ENCODE measurements around the gene PTPN14. TPM values are rescaled to one million over a fixed set of nuclear protein-coding genes. Genes with fewer than 3 reads are reported as not detected.

PTPN14 gene
- total and polyA plus RNA-seq, 2 donors: 1.3 to 4.3 TPM

DNA sequence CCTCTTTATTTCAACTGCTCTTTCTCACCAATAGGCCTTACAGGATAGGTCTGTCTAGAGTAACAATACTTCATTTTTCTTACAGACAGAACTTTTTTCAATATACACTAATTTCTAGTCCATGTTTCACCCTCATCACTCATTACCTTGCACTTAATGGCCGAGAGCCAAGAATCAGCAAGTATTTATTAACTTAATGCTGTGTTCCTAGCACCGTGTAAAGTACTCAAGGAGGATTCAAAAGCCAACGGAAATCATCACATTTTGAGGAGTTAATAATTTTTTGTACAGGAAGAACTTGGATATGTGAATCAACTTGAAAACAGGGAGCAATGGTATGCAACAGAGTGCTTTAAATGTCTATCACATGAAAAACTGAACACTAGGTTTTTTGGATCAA, 102.0 kb downstream of the PTPN14 start:
- no peak overlapping the region for H3K27ac ChIP-seq (ENCODE audit: low read depth in 1 of 2, low read length in 1 of 2)
- H3K27me3 ChIP-seq (ENCODE audit: control insufficient read depth in 2 of 2, insufficient read depth in 1 of 2, low read length in 1 of 2): no peaks in the 10 kb centered on the region
- 98% methylated on average over 3 of the region's 3 CpGs for WGBS
- no peak for DNase-seq (ENCODE audit: low read depth in 6 of 9, low spot score in 9 of 9)
- no peaks in the 10 kb centered on the region for H3K9me3 ChIP-seq (ENCODE audit: control insufficient read depth in 2 of 2, insufficient read depth in 1 of 2, low read length in 1 of 2)
- H3K4me1 ChIP-seq (ENCODE audit: control insufficient read depth in 2 of 2, insufficient read depth in 2 of 2, low read length in 2 of 2): peaks cover 0 to 5% of the 10 kb centered on the region in 2 donors
- no peak overlapping the region for H3K4me3 ChIP-seq (ENCODE audit: low read length in 2 of 2)
- H3K36me3 ChIP-seq (ENCODE audit: control insufficient read depth in 2 of 2, insufficient read depth in 2 of 2, low read length in 1 of 2): no peaks in the 10 kb centered on the region

DNA sequence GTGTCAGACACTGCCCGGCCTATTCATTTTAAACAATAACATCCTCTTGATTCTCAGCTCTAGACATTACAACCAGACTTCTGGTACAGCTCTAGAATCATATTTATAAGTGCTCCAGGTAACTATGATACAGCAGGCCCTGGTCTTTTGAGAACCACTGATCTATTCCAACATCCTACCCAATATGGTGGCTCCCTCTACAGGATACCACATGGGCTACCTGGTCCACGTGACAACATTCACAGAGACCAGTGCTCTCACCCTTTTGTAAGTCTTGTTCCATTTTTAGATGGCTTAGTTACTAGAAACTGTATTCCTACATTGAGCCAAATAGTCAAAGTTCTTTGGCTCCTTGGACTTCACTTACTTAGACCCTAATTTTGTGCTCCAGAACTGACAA, 102.9 kb downstream of the PTPN14 start:
- Histone ChIP-seq H3K4me3 (ENCODE audit: low read length in 2 of 2) (no peak overlapping the region), H3K9me3 (ENCODE audit: control insufficient read depth in 2 of 2, insufficient read depth in 1 of 2, low read length in 1 of 2) (no peaks in the 10 kb centered on the region), H3K4me1 (ENCODE audit: control insufficient read depth in 2 of 2, insufficient read depth in 2 of 2, low read length in 2 of 2) (peaks cover 0 to 5% of the 10 kb centered on the region in 2 donors), H3K27me3 (ENCODE audit: control insufficient read depth in 2 of 2, insufficient read depth in 1 of 2, low read length in 1 of 2) (no peaks in the 10 kb centered on the region), H3K27ac (ENCODE audit: low read depth in 1 of 2, low read length in 1 of 2) (no peak overlapping the region), H3K36me3 (ENCODE audit: control insufficient read depth in 2 of 2, insufficient read depth in 2 of 2, low read length in 1 of 2) (no peaks in the 10 kb centered on the region)
- WGBS: over 99% methylated on average over 2 of the region's 2 CpGs
- DNase-seq (ENCODE audit: low read depth in 6 of 9, low spot score in 9 of 9): no peak

DNA sequence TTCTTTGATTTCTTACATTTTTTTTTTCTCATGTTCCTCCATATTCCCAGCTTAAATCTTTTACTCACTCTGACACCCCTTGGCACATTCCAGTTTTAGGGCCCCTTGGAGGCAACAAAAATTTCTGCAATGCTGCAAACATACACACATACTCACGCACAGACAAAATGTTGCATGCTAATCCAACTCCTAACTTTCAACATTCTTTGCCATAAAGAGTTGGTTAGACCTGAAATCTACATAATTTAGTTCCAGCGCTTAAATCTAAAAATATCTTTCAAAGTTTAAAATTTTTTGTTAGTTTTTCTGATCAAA, 103.9 kb downstream of the PTPN14 start:
- 98% methylated on average over 2 of the region's 2 CpGs for WGBS

DNA sequence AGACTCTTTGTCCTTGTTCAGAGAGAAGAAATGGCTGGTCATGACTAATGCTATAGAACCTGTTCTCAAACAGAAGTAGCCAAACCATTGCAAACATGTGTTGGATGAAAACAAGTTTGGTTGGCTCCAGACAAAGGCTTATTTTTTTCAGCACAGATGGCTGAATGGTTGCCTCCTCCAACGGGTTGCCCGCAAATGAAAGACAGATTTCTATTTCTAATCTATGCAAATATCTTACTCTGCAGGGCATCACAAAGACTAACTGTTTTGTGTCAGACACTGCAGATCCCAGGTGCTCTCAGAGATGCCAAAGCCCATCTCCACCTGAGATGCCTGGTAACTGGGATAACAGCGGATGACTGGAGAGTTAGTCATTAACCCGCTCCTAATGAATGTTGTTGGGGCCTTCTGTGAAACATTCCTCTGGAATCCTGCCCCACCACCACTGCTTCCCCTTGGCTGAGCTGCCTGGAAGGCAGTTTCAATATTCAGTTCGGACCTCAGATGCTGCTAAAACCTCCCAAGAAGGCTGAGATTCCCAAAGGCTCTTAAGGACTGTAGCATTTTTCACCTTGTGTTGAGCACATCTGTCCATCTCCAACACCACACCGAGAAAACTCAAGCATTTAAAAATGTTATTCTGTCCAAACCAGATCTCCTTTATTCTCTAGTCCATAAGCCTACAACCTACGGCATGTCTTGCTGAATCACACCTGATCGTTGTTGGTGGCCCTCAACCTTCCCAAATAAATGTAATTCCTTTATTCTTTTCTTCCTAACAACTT, 104.4 kb downstream of the PTPN14 start:
- Histone ChIP-seq H3K4me1 (ENCODE audit: control insufficient read depth in 2 of 2, insufficient read depth in 2 of 2, low read length in 2 of 2) (peaks cover 0 to 5% of the 10 kb centered on the region in 2 donors), H3K4me3 (ENCODE audit: low read length in 2 of 2) (no peak overlapping the region), H3K27ac (ENCODE audit: low read depth in 1 of 2, low read length in 1 of 2) (peak overlapping the region in 1 of 2 donors; percentile 10), H3K9me3 (ENCODE audit: control insufficient read depth in 2 of 2, insufficient read depth in 1 of 2, low read length in 1 of 2) (no peaks in the 10 kb centered on the region), H3K27me3 (ENCODE audit: control insufficient read depth in 2 of 2, insufficient read depth in 1 of 2, low read length in 1 of 2) (no peaks in the 10 kb centered on the region), H3K36me3 (ENCODE audit: control insufficient read depth in 2 of 2, insufficient read depth in 2 of 2, low read length in 1 of 2) (no peaks in the 10 kb centered on the region)
- WGBS: 91% methylated on average over 8 of the region's 8 CpGs
- no peak for DNase-seq (ENCODE audit: low read depth in 6 of 9, low spot score in 9 of 9)

More for the DNA sequence above, 103.9 kb downstream of the PTPN14 start:
- no peak for DNase-seq (ENCODE audit: low read depth in 6 of 9, low spot score in 9 of 9)
- no peak overlapping the region for H3K4me3 ChIP-seq (ENCODE audit: low read length in 2 of 2)
- no peaks in the 10 kb centered on the region for H3K9me3 ChIP-seq (ENCODE audit: control insufficient read depth in 2 of 2, insufficient read depth in 1 of 2, low read length in 1 of 2)
- H3K27ac ChIP-seq (ENCODE audit: low read depth in 1 of 2, low read length in 1 of 2): no peak overlapping the region
- no peaks in the 10 kb centered on the region for H3K36me3 ChIP-seq (ENCODE audit: control insufficient read depth in 2 of 2, insufficient read depth in 2 of 2, low read length in 1 of 2)
- H3K27me3 ChIP-seq (ENCODE audit: control insufficient read depth in 2 of 2, insufficient read depth in 1 of 2, low read length in 1 of 2): no peaks in the 10 kb centered on the region
- H3K4me1 ChIP-seq (ENCODE audit: control insufficient read depth in 2 of 2, insufficient read depth in 2 of 2, low read length in 2 of 2): peaks cover 0 to 5% of the 10 kb centered on the region in 2 donors

DNA sequence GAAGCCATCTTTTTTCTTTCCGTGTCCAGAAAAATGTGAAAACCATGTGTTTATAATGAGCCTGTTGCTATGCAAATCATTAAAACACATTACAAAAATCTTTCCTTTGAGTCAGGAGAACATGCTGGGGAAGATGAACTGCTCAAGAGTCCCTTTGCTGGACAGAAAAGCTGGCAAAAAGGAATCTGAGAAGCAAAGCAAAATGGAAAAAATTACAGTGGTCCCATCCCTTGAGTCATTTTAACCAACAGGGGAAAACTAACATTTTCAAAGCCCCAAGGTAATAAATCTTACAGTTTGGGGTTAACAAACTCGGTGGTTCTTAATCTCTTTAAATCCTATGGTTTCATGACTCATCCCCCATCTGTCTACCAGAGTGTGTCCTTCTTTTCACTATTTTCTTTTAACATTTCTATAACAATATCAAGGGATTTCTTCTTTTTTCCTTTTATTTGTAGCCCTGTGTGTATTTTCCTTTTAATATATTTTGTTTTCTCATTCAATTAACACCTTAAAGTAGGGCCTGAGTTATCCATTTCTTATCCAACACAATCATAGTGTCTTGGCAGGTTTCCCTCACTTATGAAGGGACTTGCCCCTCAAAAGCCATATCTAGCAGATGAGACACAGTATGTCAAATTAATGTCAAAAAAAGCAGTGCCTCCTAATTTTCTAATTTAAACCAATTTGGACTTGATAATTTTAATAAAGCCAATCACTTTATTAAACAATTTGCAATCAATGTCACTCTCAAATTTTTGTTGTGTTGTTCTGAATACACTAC, 105.4 kb downstream of the PTPN14 start:
- Histone ChIP-seq H3K4me1 (ENCODE audit: control insufficient read depth in 2 of 2, insufficient read depth in 2 of 2, low read length in 2 of 2) (peaks cover 5 to 8% of the 10 kb centered on the region in 2 donors), H3K27ac (ENCODE audit: low read depth in 1 of 2, low read length in 1 of 2) (peak overlapping the region in 1 of 2 donors; percentile 52), H3K27me3 (ENCODE audit: control insufficient read depth in 2 of 2, insufficient read depth in 1 of 2, low read length in 1 of 2) (no peaks in the 10 kb centered on the region), H3K4me3 (ENCODE audit: low read length in 2 of 2) (no peak overlapping the region), H3K36me3 (ENCODE audit: control insufficient read depth in 2 of 2, insufficient read depth in 2 of 2, low read length in 1 of 2) (no peaks in the 10 kb centered on the region), H3K9me3 (ENCODE audit: control insufficient read depth in 2 of 2, insufficient read depth in 1 of 2, low read length in 1 of 2) (no peaks in the 10 kb centered on the region)
- DNase-seq (ENCODE audit: low read depth in 6 of 9, low spot score in 9 of 9): no peak
- 55% methylated on average over 2 of the region's 2 CpGs for whole genome bisulfite sequencing

GRCh38 chr1:214445199-214445598, 106.2 kb downstream of the PTPN14 start:
- H3K4me1 ChIP-seq (ENCODE audit: control insufficient read depth in 2 of 2, insufficient read depth in 2 of 2, low read length in 2 of 2): peaks cover 9 to 15% of the 10 kb centered on the region in 2 donors
- H3K27ac ChIP-seq (ENCODE audit: low read depth in 1 of 2, low read length in 1 of 2): no peak overlapping the region
- H3K4me3 ChIP-seq (ENCODE audit: low read length in 2 of 2): no peak overlapping the region
- no peaks in the 10 kb centered on the region for H3K27me3 ChIP-seq (ENCODE audit: control insufficient read depth in 2 of 2, insufficient read depth in 1 of 2, low read length in 1 of 2)
- no peak for DNase-seq (ENCODE audit: low read depth in 6 of 9, low spot score in 9 of 9)
- H3K36me3 ChIP-seq (ENCODE audit: control insufficient read depth in 2 of 2, insufficient read depth in 2 of 2, low read length in 1 of 2): no peaks in the 10 kb centered on the region
- no peaks in the 10 kb centered on the region for H3K9me3 ChIP-seq (ENCODE audit: control insufficient read depth in 2 of 2, insufficient read depth in 1 of 2, low read length in 1 of 2)
- WGBS: 98% methylated on average over 3 of the region's 3 CpGs

- Histone ChIP-seq H3K27ac (ENCODE audit: low read depth in 1 of 2, low read length in 1 of 2) (no peak overlapping the region), H3K4me3 (ENCODE audit: low read length in 2 of 2) (no peak overlapping the region), H3K4me1 (ENCODE audit: control insufficient read depth in 2 of 2, insufficient read depth in 2 of 2, low read length in 2 of 2) (peaks cover 14 to 24% of the 10 kb centered on the region in 2 donors), H3K36me3 (ENCODE audit: control insufficient read depth in 2 of 2, insufficient read depth in 2 of 2, low read length in 1 of 2) (no peaks in the 10 kb centered on the region), H3K27me3 (ENCODE audit: control insufficient read depth in 2 of 2, insufficient read depth in 1 of 2, low read length in 1 of 2) (no peaks in the 10 kb centered on the region), H3K9me3 (ENCODE audit: control insufficient read depth in 2 of 2, insufficient read depth in 1 of 2, low read length in 1 of 2) (no peaks in the 10 kb centered on the region)
- no peak for DNase-seq (ENCODE audit: low read depth in 6 of 9, low spot score in 9 of 9)
- 78% methylated on average over 3 of the region's 3 CpGs for WGBS
Measured at GRCh38 chr1:214444182-214444939, 107.0 kb downstream of the PTPN14 start.

GRCh38 chr1:214441119-214441518, 110.3 kb downstream of the PTPN14 start:
- no peak overlapping the region for H3K4me3 ChIP-seq (ENCODE audit: low read length in 2 of 2)
- H3K9me3 ChIP-seq (ENCODE audit: control insufficient read depth in 2 of 2, insufficient read depth in 1 of 2, low read length in 1 of 2): no peaks in the 10 kb centered on the region
- DNase-seq (ENCODE audit: low read depth in 6 of 9, low spot score in 9 of 9): peak in 4 of 9 donors; percentile 25 to 59 (median 34)
- WGBS: 4% methylated on average over 3 of the region's 3 CpGs
- no peaks in the 10 kb centered on the region for H3K27me3 ChIP-seq (ENCODE audit: control insufficient read depth in 2 of 2, insufficient read depth in 1 of 2, low read length in 1 of 2)
- H3K4me1 ChIP-seq (ENCODE audit: control insufficient read depth in 2 of 2, insufficient read depth in 2 of 2, low read length in 2 of 2): peaks cover 19 to 28% of the 10 kb centered on the region in 2 donors
- H3K27ac ChIP-seq (ENCODE audit: low read depth in 1 of 2, low read length in 1 of 2): peak overlapping the region; percentile 59 to 84
- H3K36me3 ChIP-seq (ENCODE audit: control insufficient read depth in 2 of 2, insufficient read depth in 2 of 2, low read length in 1 of 2): no peaks in the 10 kb centered on the region

All from thymus (tissue), 11 donors.